AML-193 (cell line): ENCODE data around the gene TMEM158.

Experiments used
- DNase-seq, 2 experiments: peaks; one replicate each; lab custom pipeline; 2025; lab: John Stamatoyannopoulos, UW

Gene TMEM158

DNA sequence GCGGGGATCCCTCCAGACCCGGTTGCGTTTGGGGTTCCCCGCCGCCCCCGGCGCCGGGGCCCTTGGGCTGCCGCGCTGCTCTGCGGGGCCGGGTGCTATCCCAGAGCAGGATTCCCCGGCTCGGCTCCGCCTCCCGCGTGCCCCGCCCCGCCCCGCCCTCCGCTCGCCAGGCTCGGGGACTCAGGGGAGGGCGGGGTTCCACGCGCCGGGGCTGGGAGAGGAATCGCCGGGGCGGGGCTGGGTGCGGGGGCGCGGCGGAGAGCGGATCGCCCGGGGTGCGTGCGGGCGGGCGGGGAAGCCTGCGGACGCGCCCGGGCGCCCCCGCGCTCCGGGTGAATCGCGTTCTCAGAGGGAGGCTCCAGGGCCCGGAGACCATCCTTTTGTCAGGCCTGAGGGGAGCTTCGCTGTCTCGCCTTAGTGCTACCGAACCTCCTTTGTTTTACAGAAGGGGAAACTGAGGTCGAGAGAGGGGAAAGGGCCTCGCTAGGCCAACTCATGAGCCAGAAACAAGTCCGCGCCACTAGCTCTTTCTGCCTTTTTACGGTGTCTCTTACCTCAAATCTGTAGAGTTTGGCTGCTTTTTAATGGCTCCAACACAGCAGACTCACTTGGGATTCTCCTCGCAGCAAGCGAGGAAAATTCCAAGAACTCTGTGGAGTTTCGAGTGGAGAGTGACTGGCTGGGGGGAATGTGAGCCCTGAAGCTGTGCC is at the start of gene TMEM158:
TMEM158 (minus strand) TSS at position 82 of the 710 bp plus-strand sequence. CDS start 260 bp downstream, outside the sequence.
- peak; percentile 43 to 44 for DNase-seq

DNA sequence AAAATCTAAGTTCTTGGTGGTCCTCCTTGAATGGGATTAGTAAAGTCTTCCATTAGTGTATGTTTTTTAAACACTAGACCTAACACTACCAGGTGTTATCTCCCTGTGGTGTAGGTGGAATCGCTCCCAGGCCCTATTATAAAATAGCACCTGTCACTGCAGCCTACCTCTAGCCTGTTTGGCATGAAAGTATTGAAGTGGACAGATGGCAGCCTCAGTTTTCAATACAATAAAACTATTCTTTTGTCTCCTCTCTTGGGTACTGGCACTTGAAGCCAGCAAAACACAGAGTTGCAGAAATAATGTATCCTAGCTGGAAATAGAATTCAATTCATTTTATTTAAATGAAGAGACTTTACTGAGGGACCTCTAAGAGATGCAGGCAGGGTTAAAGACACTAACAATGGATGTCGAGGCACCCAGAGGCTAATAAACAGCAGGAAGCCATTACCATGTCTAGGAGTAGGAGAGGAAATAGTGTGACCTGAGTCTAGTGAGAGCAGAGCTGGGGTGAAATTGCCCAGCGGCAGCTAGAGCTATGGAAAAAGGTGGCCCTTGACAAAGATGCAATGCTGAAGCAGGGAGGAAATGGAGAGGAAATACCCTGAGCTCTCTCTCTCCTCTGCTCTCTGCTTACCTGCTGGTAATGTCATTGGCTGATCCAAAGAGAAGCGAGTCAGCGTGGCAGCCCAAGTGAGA is 49.1 kb upstream of the TMEM158 start:
- no peak for DNase-seq

DNA sequence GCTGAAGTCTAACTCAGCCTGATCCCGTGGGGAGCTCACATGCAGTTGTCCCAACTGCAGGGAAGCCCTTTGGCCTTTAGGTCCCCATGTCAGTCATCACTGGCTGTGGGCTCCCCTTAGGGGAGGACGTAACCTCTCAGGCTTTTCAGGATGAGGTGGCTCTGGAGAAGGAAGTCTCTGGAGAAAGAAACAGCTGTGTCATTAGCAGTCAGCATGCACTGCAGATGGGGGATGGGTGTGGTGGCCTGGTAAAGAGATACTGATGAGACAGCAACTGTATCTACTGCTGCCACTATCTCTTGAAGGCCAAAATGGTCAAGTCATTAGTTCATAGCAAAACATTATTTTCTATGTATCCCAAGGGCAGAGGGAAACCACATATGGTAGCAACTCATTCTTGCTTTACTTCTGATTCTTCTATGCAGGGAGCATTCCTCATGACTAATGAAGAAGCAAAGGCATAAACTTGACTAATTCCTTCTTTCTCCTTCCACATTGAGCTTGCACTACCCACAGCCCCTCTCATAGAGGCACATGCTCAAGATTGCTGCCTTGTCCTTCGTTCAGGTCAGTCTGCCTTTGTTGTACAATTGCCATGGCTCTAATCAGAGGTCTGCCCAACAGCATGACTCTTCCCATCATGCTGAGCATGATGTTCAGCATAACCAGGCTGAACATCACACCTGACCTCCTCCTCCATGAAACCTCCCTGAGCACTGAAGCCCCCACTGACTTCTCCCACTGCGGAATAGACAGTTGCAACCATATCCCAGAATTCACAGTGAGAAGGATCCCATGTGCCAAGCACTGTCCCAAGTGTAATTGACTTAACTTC is 47.8 kb upstream of the TMEM158 start:
- DNase-seq = peak; percentile 23 to 26

GRCh38 chr3:45272828-45273470 is 46.9 kb upstream of the TMEM158 start:
- DNase-seq = no peak

GRCh38 chr3:45272032-45272810 is 46.1 kb upstream of the TMEM158 start:
- no peak for DNase-seq

GRCh38 chr3:45269952-45270351 is 43.9 kb upstream of the TMEM158 start:
- DNase-seq = no peak

DNA sequence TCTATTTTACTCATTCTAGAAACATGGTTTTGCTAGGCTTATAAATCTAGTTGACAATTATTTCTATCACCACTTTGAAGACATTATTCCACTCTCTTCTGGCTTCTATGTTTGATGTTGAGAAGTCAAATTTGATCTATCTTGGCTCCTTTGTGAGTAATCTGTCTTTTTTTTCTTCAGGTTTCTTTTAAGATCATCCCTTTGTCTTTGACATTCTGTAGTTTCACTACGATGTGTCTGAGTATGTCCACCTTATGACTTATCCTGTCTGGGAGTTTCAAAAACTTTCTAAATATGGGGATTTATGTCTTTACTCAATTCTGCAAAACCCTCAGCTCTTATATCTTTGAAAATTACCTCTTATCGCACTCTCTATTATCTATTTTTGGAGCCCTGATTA is 41.0 kb upstream of the TMEM158 start:
- DNase-seq = no peak

DNA sequence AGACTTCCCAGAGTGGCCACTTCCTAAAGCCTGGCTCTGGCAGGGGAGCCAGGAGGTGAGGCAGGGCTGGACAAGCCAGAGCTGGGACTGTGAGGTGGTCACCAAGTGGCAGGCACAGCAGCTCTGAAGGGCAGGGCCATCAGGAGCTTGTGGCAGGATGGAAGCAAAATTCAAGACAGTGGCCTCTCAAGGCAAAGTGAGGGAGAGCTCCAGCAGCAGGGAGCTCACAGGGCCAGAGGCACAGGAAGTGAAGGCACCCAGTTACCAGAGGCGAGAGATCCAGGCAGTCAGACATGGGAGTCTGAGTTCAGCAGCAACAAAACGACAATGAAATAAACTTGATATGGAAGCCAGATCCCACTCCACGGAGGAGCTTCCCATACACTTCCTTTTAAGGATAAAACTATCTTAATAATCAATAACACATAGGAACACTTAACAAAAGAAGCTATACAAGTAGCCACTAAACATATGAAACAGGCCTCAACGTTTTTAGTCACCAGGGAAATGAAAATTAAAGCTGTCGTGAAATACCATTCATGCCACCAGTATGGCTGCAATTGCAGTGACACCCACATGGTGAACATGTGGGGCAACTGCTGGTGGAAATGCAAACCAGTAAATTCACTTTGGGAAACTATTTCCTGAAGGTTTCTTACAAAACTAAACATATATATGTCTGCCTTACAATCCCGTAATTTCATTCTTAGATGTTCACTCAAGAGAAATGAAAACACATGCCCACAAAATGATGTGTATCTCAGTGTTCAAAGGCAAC is 35.4 kb upstream of the TMEM158 start:
- peak; percentile 81 to 85 for DNase-seq

DNA sequence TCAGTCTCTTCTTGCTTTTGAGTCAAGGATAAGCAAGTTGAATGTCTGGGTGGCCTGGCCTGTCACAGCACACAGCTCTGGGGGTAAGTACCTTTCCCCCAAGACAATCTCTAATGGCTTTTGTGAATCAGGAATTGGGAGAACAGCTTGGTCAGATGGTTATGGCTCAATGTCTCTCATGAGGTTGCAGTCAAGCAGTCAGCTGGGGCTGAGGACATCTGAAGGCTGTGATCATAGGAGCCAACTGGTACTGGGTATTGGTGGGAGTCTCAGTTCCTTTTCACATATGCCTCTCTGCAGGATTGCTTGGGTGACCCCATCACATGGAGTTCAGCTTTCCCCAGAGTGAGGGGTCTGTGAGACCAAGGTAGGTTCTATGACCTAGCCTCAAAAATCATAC is 33.0 kb upstream of the TMEM158 start:
- DNase-seq = peak; percentile 16 to 31

GRCh38 chr3:45258317-45258716 is 32.2 kb upstream of the TMEM158 start:
- DNase-seq = peak; percentile 88 to 92

GRCh38 chr3:45253316-45253715 is 27.2 kb upstream of the TMEM158 start:
- no peak for DNase-seq

DNA sequence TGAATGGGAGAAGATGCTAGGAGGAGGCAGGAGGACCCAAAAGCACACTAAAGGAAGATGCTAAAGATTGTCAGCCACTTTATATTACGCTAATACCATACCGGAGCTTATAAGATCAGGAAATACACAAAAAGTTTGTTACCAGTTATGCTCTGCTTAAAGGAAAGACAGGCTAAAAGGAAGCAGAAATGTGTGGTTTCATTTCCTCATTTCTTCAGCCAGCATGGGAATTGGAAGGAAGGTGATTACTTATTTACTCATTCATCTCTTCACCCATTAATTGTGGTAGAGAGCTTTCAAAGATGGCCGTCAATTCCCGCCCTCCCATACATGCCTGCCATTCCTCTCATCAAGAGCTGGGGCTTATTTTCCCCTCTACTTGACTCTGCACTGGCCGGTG is 26.7 kb upstream of the TMEM158 start:
- DNase-seq = peak; percentile 36 to 48

GRCh38 chr3:45249391-45249790 is 23.3 kb upstream of the TMEM158 start:
- no peak for DNase-seq

GRCh38 chr3:45246241-45246640 is 20.2 kb upstream of the TMEM158 start:
- no peak for DNase-seq

- DNase-seq = no peak
Observed at GRCh38 chr3:45244356-45244755, 18.3 kb upstream of the TMEM158 start.

DNA sequence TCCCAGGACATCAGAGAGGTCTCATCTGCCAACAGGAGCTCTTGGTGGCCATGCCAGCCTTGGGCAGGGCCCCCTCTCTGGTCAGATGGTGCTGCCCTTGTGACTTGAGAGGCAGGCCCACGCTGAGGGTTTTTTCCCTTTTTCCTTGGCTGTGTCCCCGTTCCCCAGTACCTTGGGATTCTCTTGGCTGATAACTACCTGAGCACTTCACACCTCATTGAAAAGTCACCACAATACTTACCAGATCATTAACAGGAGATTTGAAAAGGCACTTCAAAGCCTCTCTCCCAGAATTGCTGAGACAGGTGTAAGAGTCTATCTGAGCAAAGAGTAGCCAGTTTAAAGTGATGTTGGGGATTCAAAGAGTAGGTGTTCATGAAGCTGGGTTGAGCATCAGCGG is 15.1 kb upstream of the TMEM158 start:
- no peak for DNase-seq

GRCh38 chr3:45240292-45240691 is 14.2 kb upstream of the TMEM158 start:
- DNase-seq = no peak

DNA sequence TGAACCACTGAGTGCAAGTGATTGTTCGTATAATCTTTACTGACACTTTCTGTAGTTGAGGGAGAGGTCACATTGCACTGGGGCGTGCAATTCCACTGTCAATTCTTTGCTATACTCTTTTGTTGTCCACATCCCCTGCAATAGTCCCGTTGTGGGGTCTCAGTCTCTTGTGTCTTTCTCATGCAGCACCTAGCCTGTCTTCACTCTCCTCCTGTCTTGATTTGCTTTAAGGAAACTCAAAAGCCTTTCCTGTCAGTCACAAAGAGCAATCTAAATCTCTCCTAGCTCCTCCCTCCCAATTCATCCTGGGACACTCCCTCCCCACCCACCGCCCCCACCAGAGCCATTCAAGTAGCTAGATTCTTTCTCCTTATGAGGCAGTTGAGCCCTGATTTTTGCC is 13.2 kb upstream of the TMEM158 start:
- no peak for DNase-seq

- DNase-seq = no peak
Observed at GRCh38 chr3:45236964-45237363, 10.9 kb upstream of the TMEM158 start.

DNA sequence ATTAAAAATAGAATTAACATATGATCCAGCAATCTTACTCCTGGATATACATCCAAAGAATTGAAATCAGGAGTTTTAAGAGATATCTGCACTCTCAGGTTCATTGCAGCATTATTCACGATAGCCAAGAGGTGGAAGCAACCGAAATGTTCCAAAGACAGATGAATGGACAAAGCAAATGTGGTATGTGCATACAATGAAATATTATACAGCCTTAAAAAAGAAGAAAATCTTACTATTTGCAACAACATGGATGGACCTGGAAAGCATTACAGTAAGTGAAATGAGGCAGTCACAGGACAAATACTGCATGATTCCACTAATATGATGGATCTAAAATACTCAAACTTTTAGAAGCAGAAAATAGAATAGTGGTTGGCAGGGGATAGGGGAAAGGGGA is 9.3 kb upstream of the TMEM158 start:
- no peak for DNase-seq

DNA sequence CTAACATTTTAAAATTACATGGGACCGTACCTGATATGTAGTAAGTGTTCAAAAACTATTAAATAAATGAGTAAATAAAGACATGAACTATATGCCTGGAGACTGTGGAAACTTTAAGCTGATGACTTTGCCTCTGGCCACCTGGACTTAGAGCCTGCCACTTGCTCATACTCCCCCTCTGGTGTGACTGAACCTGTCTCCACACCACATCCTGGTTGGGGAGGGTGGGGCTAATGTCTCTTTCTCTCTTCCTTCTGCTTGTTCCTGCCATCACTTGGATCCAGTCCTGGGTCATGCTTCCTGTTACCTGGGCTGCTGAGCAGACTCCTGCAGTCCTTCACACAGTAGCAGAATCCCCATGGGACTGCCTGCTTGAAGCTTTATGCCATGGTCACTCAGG is 8.2 kb upstream of the TMEM158 start:
- no peak for DNase-seq
